HG02759 (cell line): ENCODE results near the gene COPS9.

ENCODE experiments used
- ATAC-seq: cut with Tn5 transposase; IDR thresholded peaks from one replicate; pipeline ENCODE4 v1.9.1; 2021; ENCODE audit warnings: mild to moderate bottlenecking, moderate library complexity; ENCODE audit not compliant: unreplicated experiment

The COPS9 gene

GRCh38 chr2:240166761-240167587 lies 30.9 kb upstream of the COPS9 start:
- no peak for ATAC-seq

GRCh38 chr2:240166191-240166590 lies 30.1 kb upstream of the COPS9 start:
- ATAC-seq, result no peak

- ATAC-seq, result no peak
Measured at GRCh38 chr2:240165661-240166060, 29.6 kb upstream of the COPS9 start.

- ATAC-seq, result no peak
Measured at GRCh38 chr2:240165034-240165433, 28.9 kb upstream of the COPS9 start.

GRCh38 chr2:240164586-240164985 lies 28.5 kb upstream of the COPS9 start:
- ATAC-seq, result no peak

GRCh38 chr2:240163844-240164574 lies 27.9 kb upstream of the COPS9 start:
- ATAC-seq, result no peak

GRCh38 chr2:240162939-240163714 lies 27.0 kb upstream of the COPS9 start:
- ATAC-seq, result no peak

GRCh38 chr2:240162531-240162930 lies 26.4 kb upstream of the COPS9 start:
- no peak for ATAC-seq

- no peak for ATAC-seq
Measured at GRCh38 chr2:240162032-240162431, 25.9 kb upstream of the COPS9 start.

- no peak for ATAC-seq
Measured at GRCh38 chr2:240161087-240161750, 25.1 kb upstream of the COPS9 start.

- no peak for ATAC-seq
Measured at GRCh38 chr2:240160291-240161086, 24.4 kb upstream of the COPS9 start.

- ATAC-seq, result no peak
Measured at GRCh38 chr2:240159251-240159839, 23.2 kb upstream of the COPS9 start.

- ATAC-seq, result no peak
Measured at GRCh38 chr2:240157147-240157470, 21.0 kb upstream of the COPS9 start.

- no peak for ATAC-seq
Measured at GRCh38 chr2:240156435-240157146, 20.5 kb upstream of the COPS9 start.

- ATAC-seq, result no peak
Measured at GRCh38 chr2:240155745-240156390, 19.8 kb upstream of the COPS9 start.

GRCh38 chr2:240155048-240155744 lies 19.1 kb upstream of the COPS9 start:
- no peak for ATAC-seq

- ATAC-seq, result no peak
Measured at GRCh38 chr2:240154606-240155005, 18.5 kb upstream of the COPS9 start.

- ATAC-seq, result no peak
Measured at GRCh38 chr2:240153418-240153817, 17.3 kb upstream of the COPS9 start.
